Measurements from ENCODE around the gene CCDC9. TPM values are rescaled to one million over a fixed set of nuclear protein-coding genes. Genes with fewer than 3 reads are reported as not detected.
A peak's percentile ranks its signal among the peaks of the same experiment; 100 is the strongest.

Gene CCDC9
- total and polyA plus RNA-seq, 2 of the 13 experiments (the other 11 are each of a cell fraction or from before 2014, with no cell fraction given), result 2.9 to 6.3 TPM

DNA sequence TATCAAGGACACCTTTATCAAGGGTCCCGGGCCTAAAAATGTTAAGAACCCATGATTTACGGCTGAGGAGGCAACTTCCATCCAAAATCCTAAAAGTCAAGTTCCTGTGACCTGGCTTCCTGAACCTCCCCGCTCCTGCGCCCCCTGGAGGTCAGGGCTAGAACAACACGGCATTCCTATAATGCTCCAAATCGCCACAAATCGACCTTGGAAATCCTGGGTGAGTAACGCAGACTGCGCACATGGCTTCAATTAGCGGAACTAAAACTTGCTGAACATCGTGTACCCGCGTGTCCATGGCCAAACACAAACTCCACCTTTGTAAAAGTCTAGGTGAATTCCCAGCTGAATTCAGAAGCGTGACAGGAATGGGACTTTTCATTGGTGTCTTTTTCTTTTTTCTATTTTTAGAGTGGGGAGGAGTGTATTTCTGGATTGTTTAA lies 49.0 kb downstream of the CCDC9 start (continued):
- TF ChIP-seq, protein P1, sequence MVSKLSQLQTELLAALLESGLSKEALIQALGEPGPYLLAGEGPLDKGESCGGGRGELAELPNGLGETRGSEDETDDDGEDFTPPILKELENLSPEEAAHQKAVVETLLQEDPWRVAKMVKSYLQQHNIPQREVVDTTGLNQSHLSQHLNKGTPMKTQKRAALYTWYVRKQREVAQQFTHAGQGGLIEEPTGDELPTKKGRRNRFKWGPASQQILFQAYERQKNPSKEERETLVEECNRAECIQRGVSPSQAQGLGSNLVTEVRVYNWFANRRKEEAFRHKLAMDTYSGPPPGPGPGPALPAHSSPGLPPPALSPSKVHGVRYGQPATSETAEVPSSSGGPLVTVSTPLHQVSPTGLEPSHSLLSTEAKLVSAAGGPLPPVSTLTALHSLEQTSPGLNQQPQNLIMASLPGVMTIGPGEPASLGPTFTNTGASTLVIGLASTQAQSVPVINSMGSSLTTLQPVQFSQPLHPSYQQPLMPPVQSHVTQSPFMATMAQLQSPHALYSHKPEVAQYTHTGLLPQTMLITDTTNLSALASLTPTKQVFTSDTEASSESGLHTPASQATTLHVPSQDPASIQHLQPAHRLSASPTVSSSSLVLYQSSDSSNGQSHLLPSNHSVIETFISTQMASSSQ (IDR thresholded peaks at IDR 0.05; ENCODE audit: low read depth), result no peak
- TF ChIP-seq, protein P1 (CRISPR knock-in tag; IDR thresholded peaks at IDR 0.05; ENCODE audit: borderline replicate concordance), result no peak
- no peak for TF ChIP-seq ZBTB42 (CRISPR knock-in tag; IDR thresholded peaks at IDR 0.05)
- TF ChIP-seq ZNF136 (CRISPR knock-in tag; IDR thresholded peaks at IDR 0.05; ENCODE audit: low read depth), result no peak
- TF ChIP-seq SALL1 (CRISPR knock-in tag; IDR thresholded peaks at IDR 0.05), result peak; percentile 68
- no peak for TF ChIP-seq KDM5A (IDR thresholded peaks at IDR 0.05; ENCODE audit: borderline replicate concordance, low read length)
- peak; percentile 40; the same call in 1 of the 2 replicates for TF ChIP-seq ESRRA (CRISPR knock-in tag; IDR thresholded peaks at IDR 0.05; ENCODE audit: low read depth)
- no peak for TF ChIP-seq ZFP62 (CRISPR knock-in tag; IDR thresholded peaks at IDR 0.05)
- TF ChIP-seq TFDP1 (CRISPR knock-in tag; IDR thresholded peaks at IDR 0.05; ENCODE audit: borderline replicate concordance), result peak; percentile 67; the same call in 1 of the 2 replicates
- no peak for TF ChIP-seq ZNF777 (CRISPR knock-in tag; IDR thresholded peaks at IDR 0.05)
- no peak for TF ChIP-seq ZNF10 (CRISPR knock-in tag; IDR thresholded peaks at IDR 0.05; ENCODE audit: borderline replicate concordance, low read depth)
- TF ChIP-seq, protein P2, sequence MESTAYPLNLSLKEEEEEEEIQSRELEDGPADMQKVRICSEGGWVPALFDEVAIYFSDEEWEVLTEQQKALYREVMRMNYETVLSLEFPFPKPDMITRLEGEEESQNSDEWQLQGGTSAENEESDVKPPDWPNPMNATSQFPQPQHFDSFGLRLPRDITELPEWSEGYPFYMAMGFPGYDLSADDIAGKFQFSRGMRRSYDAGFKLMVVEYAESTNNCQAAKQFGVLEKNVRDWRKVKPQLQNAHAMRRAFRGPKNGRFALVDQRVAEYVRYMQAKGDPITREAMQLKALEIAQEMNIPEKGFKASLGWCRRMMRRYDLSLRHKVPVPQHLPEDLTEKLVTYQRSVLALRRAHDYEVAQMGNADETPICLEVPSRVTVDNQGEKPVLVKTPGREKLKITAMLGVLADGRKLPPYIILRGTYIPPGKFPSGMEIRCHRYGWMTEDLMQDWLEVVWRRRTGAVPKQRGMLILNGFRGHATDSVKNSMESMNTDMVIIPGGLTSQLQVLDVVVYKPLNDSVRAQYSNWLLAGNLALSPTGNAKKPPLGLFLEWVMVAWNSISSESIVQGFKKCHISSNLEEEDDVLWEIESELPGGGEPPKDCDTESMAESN (CRISPR knock-in tag; conservative IDR thresholded peaks at IDR 0.05), result no peak
- no peak for TF ChIP-seq ZNF709 (CRISPR knock-in tag; IDR thresholded peaks at IDR 0.05)
- no peak for TF ChIP-seq ZFP36 (IDR thresholded peaks at IDR 0.05; ENCODE audit: borderline replicate concordance, low read depth, low read length, partially characterized antibody)
- TF ChIP-seq ZMYM2 (CRISPR knock-in tag; IDR thresholded peaks at IDR 0.05), result peak; percentile 20; the same call in 1 of the 2 replicates
- TF ChIP-seq ZNF205 (CRISPR knock-in tag; IDR thresholded peaks at IDR 0.05), result peak; percentile 18; the same call in 1 of the 2 replicates
- TF ChIP-seq SMARCC2 (IDR thresholded peaks at IDR 0.05), result no peak
- peak; percentile 80 for TF ChIP-seq FOSL2 (CRISPR knock-in tag; IDR thresholded peaks at IDR 0.05)
- TF ChIP-seq, protein P3, sequence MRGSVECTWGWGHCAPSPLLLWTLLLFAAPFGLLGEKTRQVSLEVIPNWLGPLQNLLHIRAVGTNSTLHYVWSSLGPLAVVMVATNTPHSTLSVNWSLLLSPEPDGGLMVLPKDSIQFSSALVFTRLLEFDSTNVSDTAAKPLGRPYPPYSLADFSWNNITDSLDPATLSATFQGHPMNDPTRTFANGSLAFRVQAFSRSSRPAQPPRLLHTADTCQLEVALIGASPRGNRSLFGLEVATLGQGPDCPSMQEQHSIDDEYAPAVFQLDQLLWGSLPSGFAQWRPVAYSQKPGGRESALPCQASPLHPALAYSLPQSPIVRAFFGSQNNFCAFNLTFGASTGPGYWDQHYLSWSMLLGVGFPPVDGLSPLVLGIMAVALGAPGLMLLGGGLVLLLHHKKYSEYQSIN (CRISPR knock-in tag; IDR thresholded peaks at IDR 0.05; ENCODE audit: borderline replicate concordance), result no peak
- no peak for TF ChIP-seq CREB1 (IDR thresholded peaks at IDR 0.05)
- TF ChIP-seq CREB1 (CRISPR knock-in tag; IDR thresholded peaks at IDR 0.05), result no peak
- no peak for TF ChIP-seq ZNF879 (CRISPR knock-in tag; IDR thresholded peaks at IDR 0.05)
